Keratinocyte (primary cell): ENCODE measurements around the gene FAM83C.
"Not testable (repeated sequence)": the region's sequence is repeated elsewhere in the genome, so short reads cannot be mapped to it uniquely, and the experiment has no call there.

Source experiments
- EZH2 ChIP-seq: IDR thresholded peaks from one replicate; pipeline ENCODE4 v1.6.1; 2012; ENCODE audit warnings: inconsistent platforms, mild to moderate bottlenecking, low read length, moderate library complexity
- TF ChIP-seq, protein P1 (sequence below), 3 experiments: IDR thresholded peaks in 1 of 3; conservative IDR thresholded peaks in 1 of 3; optimal IDR thresholded peaks in 1 of 3; 2 replicates in 2 of 3; 3 replicates in 1 of 3; pipeline versions ENCODE3 to v1.5.1; 2011; ENCODE audit warnings: low read length in 3 of 3, mild to moderate bottlenecking in 3 of 3, moderate library complexity in 2 of 3, control low read depth in 1 of 3, inconsistent platforms in 1 of 3; ENCODE audit not compliant: insufficient read depth in 2 of 3; ENCODE audit errors: extremely low read depth in 1 of 3

DNA sequence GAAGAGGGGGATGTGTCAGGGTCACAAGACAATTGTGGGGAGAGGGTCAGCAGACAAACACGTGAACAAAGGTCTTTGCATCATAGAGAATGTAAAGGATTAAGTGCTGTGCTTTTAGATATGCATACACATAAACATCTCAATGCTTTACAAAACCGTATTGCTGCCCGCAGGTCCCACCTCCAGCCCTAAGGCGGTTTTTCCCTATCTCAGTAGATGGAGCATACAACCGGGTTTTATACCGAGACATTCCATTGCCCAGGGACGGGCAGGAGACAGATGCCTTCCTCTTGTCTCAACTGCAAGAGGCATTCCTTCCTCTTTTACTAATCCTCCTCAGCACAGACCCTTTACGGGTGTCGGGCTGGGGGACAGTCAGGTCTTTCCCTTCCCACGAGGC is 29.9 kb downstream of the FAM83C start:
- TF ChIP-seq, protein P1, sequence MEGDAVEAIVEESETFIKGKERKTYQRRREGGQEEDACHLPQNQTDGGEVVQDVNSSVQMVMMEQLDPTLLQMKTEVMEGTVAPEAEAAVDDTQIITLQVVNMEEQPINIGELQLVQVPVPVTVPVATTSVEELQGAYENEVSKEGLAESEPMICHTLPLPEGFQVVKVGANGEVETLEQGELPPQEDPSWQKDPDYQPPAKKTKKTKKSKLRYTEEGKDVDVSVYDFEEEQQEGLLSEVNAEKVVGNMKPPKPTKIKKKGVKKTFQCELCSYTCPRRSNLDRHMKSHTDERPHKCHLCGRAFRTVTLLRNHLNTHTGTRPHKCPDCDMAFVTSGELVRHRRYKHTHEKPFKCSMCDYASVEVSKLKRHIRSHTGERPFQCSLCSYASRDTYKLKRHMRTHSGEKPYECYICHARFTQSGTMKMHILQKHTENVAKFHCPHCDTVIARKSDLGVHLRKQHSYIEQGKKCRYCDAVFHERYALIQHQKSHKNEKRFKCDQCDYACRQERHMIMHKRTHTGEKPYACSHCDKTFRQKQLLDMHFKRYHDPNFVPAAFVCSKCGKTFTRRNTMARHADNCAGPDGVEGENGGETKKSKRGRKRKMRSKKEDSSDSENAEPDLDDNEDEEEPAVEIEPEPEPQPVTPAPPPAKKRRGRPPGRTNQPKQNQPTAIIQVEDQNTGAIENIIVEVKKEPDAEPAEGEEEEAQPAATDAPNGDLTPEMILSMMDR (optimal IDR thresholded peaks at IDR 0.05 in 1 of 3, IDR thresholded peaks at IDR 0.05 in 1 of 3, conservative IDR thresholded peaks at IDR 0.05 in 1 of 3; ENCODE audit: extremely low read depth in 1 of 3, insufficient read depth in 2 of 3, low read length in 3 of 3) = not testable (repeated sequence)
- TF ChIP-seq EZH2 = not testable (repeated sequence)
